Esophagus muscularis mucosa (tissue), 4 donors: ENCODE data around the gene ANKRD44. TPM values are rescaled to one million over a fixed set of nuclear protein-coding genes. Genes with fewer than 3 reads are reported as not detected.

Source experiments
- DNase-seq: peaks from one replicate; pipeline ENCODE4 v3.0.0-alpha.2; 2017; ENCODE audit errors: extremely low spot score
- H3K27ac ChIP-seq, 4 donors: fragments of 200-600 bp; sonication (generic); replicated peaks in 1 of 4; 1 replicate in 3 of 4; 2 replicates in 1 of 4; pipeline ENCODE4 v1.5.1; 2016 to 2019; ENCODE audit warnings: mild to moderate bottlenecking in 1 of 4
- H3K27me3 ChIP-seq, 4 donors: fragments of 200-600 bp; sonication (generic); one replicate each; pipeline versions ENCODE4 v1.5.1 to v1.6.0; 2016 to 2019
- H3K36me3 ChIP-seq, 4 donors: fragments of 200-600 bp; sonication (generic); one replicate each; pipeline ENCODE4 v1.5.1; 2016 to 2019
- H3K4me1 ChIP-seq, 4 donors: fragments of 200-600 bp; sonication (generic); one replicate each; pipeline ENCODE4 v1.5.1; 2016 to 2019
- H3K4me3 ChIP-seq, 4 donors: fragments of 200-600 bp; sonication (generic); 1 replicate in 2 of 4; 2 replicates in 2 of 4; pipeline ENCODE4 v1.5.1; 2016 to 2019; ENCODE audit warnings: mild to moderate bottlenecking in 4 of 4, moderate library complexity in 1 of 4
- H3K9me3 ChIP-seq, 4 donors: fragments of 200-600 bp; sonication (generic); 1 replicate in 3 of 4; 2 replicates in 1 of 4; pipeline ENCODE4 v1.5.1; 2016 to 2019
- CTCF ChIP-seq, 3 experiments: fragments of 200-600 bp in 2 of 3; fragments of 450-650 bp in 1 of 3; sonication (generic) in 2 of 3; IDR thresholded peaks; one replicate each; pipeline ENCODE4 v1.5.1; 2017 to 2019; ENCODE audit warnings: antibody characterized with exemption in 3 of 3, mild to moderate bottlenecking in 2 of 3, moderate library complexity in 1 of 3
- EP300 ChIP-seq: sonication (generic); formaldehyde crosslinking; IDR thresholded peaks from one replicate; pipeline ENCODE4 v1.6.1; 2017; ENCODE audit warnings: antibody characterized with exemption
- POLR2A ChIP-seq: fragments of 450-650 bp; IDR thresholded peaks from one replicate; pipeline ENCODE4 v1.6.1; 2017; ENCODE audit warnings: antibody characterized with exemption, moderate library complexity, mild to moderate bottlenecking, low read depth
- POLR2AphosphoS5 ChIP-seq, 2 donors: sonication (generic); formaldehyde crosslinking; IDR thresholded peaks; one replicate each; pipeline ENCODE4 v1.6.1; 2017; ENCODE audit warnings: antibody characterized with exemption in 2 of 2
- WGBS: methylation state at CpG from one replicate; pipeline ENCODE4 v1.1.5; 2018; 5-methylcytosine and 5-hydroxymethylcytosine counted together
- intact Hi-C: fragments of 100-400 bp; cut with DNase I; formaldehyde crosslinking; loops from one replicate; pipeline ENCODE4 v1.15.1; 2023
- total RNA-seq, 4 donors: library from RNA; depleted of rRNA; stranded (reverse); fragments of >200 nt; gene quantifications; one replicate each; pipeline versions ENCODE4 v1.1.0 to v1.2.1, GENCODE V29; 2016

ANKRD44 gene
- total RNA-seq, 4 donors from 2014 or later = 41.4 to 76.6 (median 48.1) TPM

GRCh38 chr2:197327073-197327471, 16.5 kb upstream of the ANKRD44 start:
- no peaks in the 10 kb centered on the region for H3K4me1 ChIP-seq
- intact Hi-C loops = no loop called here
- WGBS = 81% methylated on average over 3 of the region's 3 CpGs
- no peak overlapping the region for H3K27ac ChIP-seq
- H3K27me3 ChIP-seq = peaks cover 0 to 5% (median 0%) of the 10 kb centered on the region in 4 donors
- DNase-seq = no peak
- no peaks in the 10 kb centered on the region for H3K9me3 ChIP-seq
- TF ChIP-seq POLR2A (no peak), POLR2AphosphoS5 (IDR thresholded peaks at IDR 0.05) (no peak), CTCF (IDR thresholded peaks at IDR 0.05) (no peak), EP300 (no peak)
- H3K4me3 ChIP-seq = no peak overlapping the region
- no peaks in the 10 kb centered on the region for H3K36me3 ChIP-seq

GRCh38 chr2:197324801-197325200, 14.2 kb upstream of the ANKRD44 start:
- no peaks in the 10 kb centered on the region for H3K9me3 ChIP-seq
- H3K27me3 ChIP-seq = peaks cover 0 to 5% (median 0%) of the 10 kb centered on the region in 4 donors
- H3K4me3 ChIP-seq = no peak overlapping the region
- TF ChIP-seq EP300 (no peak), POLR2A (no peak), CTCF (IDR thresholded peaks at IDR 0.05) (no peak), POLR2AphosphoS5 (IDR thresholded peaks at IDR 0.05) (no peak)
- intact Hi-C loops = no loop called here
- no peaks in the 10 kb centered on the region for H3K4me1 ChIP-seq
- H3K36me3 ChIP-seq = no peaks in the 10 kb centered on the region
- DNase-seq = no peak
- H3K27ac ChIP-seq = no peak overlapping the region

GRCh38 chr2:197322724-197323720, 12.4 kb upstream of the ANKRD44 start:
- 65% methylated on average over 11 of the region's 11 CpGs for WGBS

GRCh38 chr2:197322143-197322542, 11.6 kb upstream of the ANKRD44 start:
- H3K27me3 ChIP-seq = peaks cover 0 to 5% (median 0%) of the 10 kb centered on the region in 4 donors
- no peak overlapping the region for H3K4me3 ChIP-seq
- DNase-seq = no peak
- intact Hi-C loops = no loop called here
- TF ChIP-seq POLR2A (no peak), EP300 (no peak), POLR2AphosphoS5 (IDR thresholded peaks at IDR 0.05) (no peak), CTCF (IDR thresholded peaks at IDR 0.05) (no peak)
- no peaks in the 10 kb centered on the region for H3K36me3 ChIP-seq
- H3K4me1 ChIP-seq = no peaks in the 10 kb centered on the region
- 95% methylated on average over 2 of the region's 2 CpGs for WGBS
- no peaks in the 10 kb centered on the region for H3K9me3 ChIP-seq
- no peak overlapping the region for H3K27ac ChIP-seq

More at GRCh38 chr2:197322724-197323720, 12.4 kb upstream of the ANKRD44 start:
- DNase-seq = no peak
- no peaks in the 10 kb centered on the region for H3K9me3 ChIP-seq
- no peak overlapping the region for H3K27ac ChIP-seq
- H3K4me3 ChIP-seq = no peak overlapping the region
- peaks cover 0 to 5% (median 0%) of the 10 kb centered on the region in 4 donors for H3K27me3 ChIP-seq
- intact Hi-C loops = no loop called here
- H3K4me1 ChIP-seq = no peaks in the 10 kb centered on the region
- no peaks in the 10 kb centered on the region for H3K36me3 ChIP-seq
- TF ChIP-seq POLR2A (no peak), CTCF (IDR thresholded peaks at IDR 0.05) (no peak), POLR2AphosphoS5 (IDR thresholded peaks at IDR 0.05) (no peak), EP300 (no peak)
